ENCODE data around the gene HTR3D.
"Not testable (repeated sequence)": the region's sequence is repeated elsewhere in the genome, so short reads cannot be mapped to it uniquely, and the experiment has no call there.

Gene HTR3D

GRCh38 chr3:184031187-184031792 lies at the start of gene HTR3D:
Gene HTR3D, plus strand, starts transcription at chr3:184031742. Its CDS starts 0 bp downstream, at chr3:184031742.
- no peak for DNase-seq (ENCODE audit: low read depth)

GRCh38 chr3:183981990-183982644 lies 49.4 kb upstream of the HTR3D start:
- no peak for DNase-seq (ENCODE audit: low read depth)

DNA sequence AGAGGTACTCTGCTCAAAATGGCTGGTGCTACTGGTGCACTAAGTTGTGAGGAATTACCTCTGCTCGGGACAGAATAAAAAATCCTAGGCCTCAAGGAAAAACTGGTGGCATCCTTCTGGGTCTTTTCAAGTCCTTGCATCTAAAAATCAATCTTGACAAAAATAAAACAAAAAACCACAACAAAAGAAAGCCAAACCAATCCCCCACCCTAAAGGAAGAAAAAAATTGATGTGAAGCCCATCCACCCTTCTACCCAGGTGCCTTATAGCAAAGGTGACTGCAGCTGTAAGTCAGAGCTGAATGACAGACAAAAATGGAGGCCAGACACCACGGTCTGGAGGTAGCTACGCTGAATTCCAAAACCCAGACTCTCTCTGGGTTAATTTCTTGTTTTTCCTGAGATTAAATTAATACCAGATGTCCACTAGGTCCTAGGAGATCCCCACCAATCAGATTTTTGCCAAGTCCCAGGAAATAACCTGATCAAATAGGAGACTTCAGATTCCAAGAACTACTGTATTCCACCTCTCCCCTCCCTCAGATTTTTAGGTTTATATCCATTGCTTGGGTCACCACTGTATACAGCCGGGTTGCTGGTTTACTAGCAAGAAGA lies 47.3 kb upstream of the HTR3D start:
- no peak for DNase-seq (ENCODE audit: low read depth)

- no peak for DNase-seq (ENCODE audit: low read depth)
Observed at GRCh38 chr3:183984749-183985729, 46.5 kb upstream of the HTR3D start.

DNA sequence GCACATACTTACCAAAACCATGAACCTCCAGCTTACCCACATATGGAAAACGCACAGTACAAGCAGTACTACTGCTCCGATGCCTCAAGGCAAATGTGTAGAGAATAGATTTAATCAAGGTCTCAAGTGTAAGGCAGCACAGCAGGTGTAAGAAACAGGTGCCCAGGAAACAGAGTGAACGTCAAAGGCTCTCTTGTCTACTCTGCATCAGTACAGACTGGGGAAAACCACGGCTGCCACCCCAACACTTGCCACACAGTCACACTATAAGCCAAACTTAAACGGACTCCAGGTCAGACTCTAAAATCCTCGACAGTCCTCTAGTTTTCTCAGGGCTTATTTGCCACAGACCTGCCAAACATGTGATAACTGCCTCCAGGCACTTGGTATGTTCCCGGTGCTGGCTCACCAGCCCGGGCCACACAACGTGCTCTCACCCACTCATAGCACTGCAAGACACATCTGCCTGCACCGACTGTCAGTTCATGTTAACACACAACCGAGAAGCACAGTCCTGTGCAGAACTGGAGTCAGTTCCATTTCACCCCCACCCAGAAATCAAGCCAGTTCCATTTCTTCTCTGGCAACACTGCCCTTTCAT lies 44.4 kb upstream of the HTR3D start:
- no peak for DNase-seq (ENCODE audit: low read depth)

- peak; percentile 93 for DNase-seq (ENCODE audit: low read depth)
Observed at GRCh38 chr3:183988216-183988790, 43.2 kb upstream of the HTR3D start.

- DNase-seq (ENCODE audit: low read depth): no peak
Observed at GRCh38 chr3:183991403-183991802, 40.1 kb upstream of the HTR3D start.

GRCh38 chr3:184001761-184002160 lies 29.8 kb upstream of the HTR3D start:
- no peak for DNase-seq (ENCODE audit: low read depth)

DNA sequence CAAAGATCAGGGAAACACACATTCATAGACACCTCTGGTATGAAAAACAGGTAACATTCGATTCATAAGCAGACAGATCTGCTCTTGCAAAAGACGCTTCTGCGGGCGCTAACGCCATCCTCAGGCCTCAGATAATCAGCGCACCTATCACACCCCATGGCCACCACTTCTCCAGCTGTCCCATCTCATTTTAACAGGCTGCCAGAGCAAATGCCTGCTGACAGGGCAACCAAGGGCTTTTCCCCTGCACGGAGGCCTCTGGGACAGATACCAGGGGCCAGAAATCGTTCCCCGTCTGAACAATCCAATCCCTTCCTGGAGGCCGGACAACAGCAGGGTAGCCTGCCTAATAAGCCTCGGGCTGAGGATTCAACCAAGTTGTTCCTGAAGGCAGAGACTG lies 29.1 kb upstream of the HTR3D start:
- no peak for DNase-seq (ENCODE audit: low read depth)

DNA sequence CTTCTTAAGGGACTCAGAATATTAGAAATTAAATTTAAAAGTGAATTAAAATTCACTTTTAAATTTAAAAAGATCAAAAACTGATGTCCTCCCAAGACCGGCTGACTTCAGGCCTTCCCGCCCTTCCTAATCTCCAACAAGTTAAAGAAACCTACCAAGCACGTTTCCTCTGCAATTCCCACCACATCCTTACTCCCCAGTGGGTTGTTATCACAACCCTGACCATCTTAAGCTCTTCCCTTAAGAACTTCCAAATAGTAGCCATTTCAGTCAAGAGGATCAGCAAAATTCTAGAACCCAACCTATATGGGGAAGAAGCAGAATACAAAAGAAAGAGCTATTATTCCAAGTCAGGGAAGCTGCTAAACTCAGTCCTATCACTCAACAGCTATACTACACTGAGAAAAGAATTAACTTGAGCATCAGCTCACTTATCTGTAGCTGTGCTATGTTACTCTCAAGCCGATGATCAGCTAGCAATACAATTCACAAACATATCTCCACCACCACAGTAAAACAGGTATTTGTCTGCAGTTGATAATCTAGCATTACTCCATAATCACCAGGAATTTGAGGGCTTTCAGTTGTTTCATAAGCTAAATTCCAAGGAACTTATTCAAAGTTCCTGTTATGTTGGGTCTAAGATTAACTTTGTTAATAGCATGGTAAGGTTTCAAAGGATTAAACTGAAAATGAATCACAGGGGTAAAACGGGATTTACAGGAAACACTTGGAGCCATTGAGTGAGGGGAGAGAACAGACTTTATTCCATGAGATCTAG lies 28.2 kb upstream of the HTR3D start:
- DNase-seq (ENCODE audit: low read depth): peak; percentile 82

DNA sequence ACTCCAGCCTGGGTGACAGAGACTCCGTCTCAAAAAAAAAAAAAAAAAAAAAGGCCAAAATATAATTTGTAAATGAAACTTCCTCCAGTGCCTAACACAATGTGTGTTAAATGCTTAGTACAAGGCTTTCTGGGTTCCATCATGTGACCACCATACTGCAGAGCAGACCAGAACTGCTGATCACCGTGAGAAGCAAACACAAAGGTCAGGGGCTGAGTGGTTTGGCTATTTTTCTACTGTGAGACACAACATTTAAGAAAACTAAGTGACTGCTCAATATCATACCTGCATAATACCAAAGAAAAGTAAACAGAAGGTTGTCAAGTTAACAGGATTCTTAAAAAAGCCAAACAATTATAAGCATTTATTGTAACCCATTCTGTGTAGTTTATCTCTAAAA lies 27.1 kb upstream of the HTR3D start:
- DNase-seq (ENCODE audit: low read depth): no peak

DNA sequence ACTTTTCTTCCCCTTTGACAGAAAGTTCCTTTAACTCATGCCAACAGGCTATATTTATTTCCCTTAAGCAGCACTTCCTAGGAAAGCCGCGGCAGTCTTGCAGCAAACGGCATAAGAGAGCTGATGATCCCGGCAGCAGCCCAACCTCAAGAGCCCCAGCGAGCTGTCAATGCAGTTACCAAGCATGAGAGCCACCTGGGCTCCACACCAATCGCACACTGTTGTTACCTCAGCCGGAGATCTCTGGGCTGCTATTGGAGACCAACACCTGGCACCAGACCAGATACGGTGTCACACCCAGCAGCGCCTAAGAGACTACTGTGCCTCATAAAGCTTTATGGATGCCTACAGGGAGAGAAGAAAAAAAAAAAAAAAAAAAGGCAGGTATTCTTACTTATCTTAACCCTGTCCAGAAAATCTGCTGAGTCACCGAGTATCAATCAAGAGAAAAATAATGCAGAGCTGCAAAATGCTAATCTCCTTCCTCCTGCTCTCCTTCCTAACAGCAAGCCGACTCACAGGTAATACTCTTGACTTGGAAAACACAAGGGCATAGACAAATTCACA lies 25.5 kb upstream of the HTR3D start:
- DNase-seq (ENCODE audit: low read depth): peak; percentile 37

DNA sequence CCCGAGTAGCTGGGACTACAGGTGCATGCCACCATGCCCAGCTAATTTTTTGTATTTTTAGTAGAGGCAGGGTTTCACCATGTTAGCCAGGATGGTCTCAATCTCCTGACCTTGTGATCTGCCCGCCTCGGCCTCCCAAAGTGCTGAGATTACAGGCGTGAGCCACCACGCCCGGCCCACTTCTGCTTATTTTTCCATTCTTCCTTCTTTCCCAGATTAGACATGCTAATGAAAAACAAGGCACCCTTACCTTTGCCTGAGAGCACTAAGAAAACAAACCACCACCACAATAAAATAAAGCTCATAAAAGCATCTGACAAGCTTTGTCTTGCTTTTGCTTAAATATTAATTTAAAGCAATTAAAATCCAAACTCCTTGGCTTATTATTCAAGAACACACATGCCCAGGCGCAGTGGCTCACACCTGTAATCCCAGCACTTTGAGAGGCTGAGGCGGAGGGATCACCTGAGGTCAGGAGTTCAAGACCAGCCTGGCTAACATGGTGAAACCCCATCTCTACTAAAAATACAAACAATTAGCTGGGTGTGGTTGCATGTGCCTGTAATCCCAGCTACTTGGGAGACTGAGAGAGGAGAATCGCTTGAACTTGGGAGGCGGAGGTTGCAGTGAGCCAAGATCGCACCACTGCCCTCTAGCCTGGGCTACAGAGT lies 24.3 kb upstream of the HTR3D start:
- not testable (repeated sequence) for DNase-seq (ENCODE audit: low read depth)

- DNase-seq (ENCODE audit: low read depth): no peak
Observed at GRCh38 chr3:184008161-184008560, 23.4 kb upstream of the HTR3D start.

- DNase-seq (ENCODE audit: low read depth): no peak
Observed at GRCh38 chr3:184011230-184011876, 20.2 kb upstream of the HTR3D start.

DNA sequence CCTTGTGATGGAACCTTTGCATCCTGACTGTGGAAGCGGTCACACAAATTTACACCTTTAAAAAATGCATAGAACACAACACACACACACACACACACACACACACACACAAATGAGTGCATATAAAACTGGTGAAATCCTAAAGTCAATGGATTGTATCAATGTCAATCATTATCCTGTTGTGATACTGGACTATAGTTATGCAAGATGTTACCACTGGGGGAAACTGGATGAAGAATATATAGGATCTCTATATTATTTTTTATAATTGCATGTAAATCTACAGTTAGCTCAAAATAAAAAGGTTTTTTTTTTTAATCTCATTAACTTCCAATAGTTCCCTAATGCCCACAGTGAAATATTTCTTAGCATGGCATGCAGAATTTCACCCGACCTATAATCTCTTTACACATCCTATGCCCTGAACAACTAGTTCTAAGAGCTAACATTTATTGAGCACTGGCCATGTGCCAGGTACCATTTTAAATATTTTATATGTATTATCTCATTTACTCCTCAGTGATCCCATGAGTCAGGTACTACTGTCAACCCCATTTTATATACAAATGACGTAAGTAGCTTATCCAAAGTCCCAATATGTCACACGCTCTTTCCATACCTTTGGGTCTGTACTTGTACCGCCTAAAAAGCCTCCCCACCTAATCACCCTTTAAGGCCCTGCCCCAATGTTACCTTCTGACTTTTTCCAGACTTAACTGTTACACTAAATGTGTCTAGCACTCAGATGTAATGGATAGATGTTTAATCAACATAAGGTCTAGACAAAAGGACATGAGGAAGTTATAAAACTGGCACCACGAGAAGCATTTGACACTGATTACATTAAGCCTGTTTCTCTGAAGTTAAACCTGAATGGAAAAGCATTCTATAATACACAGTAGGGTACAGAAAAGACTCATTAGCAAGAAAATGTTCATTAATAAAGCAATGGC lies 19.3 kb upstream of the HTR3D start:
- no peak for DNase-seq (ENCODE audit: low read depth)

DNA sequence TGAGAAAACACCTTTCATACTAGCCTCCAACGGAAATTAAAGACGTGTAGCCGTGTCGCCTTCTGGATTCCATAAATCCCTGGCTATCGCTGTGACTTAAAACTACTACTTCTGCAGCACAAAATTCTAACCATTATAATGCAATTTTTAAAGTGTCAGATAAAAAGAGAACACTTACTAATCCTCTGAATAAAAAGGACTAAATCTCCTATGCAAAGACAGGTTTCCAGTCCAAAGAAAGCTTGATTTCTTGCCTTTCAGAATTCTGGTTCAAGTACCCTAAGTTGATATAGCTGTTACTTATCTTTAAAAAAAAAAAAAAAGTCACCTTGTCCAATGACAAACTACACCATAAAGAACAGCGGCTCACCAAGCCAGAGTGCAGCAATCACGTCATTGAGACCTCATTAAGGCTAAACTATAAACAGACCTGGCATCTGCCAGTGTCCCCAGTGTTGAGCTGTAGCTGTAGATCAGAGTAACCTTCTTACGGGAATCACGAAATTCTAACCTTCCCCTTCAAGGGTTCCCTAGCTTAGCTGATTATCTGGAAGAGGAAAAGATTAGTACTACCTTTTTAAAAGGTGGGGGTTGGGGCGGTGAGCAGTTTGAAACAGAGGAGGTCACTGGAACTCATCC lies 16.0 kb upstream of the HTR3D start:
- DNase-seq (ENCODE audit: low read depth): no peak

- DNase-seq (ENCODE audit: low read depth): no peak
Observed at GRCh38 chr3:184016169-184016570, 15.4 kb upstream of the HTR3D start.
